ENCODE data around the gene KNCN.

DNA sequence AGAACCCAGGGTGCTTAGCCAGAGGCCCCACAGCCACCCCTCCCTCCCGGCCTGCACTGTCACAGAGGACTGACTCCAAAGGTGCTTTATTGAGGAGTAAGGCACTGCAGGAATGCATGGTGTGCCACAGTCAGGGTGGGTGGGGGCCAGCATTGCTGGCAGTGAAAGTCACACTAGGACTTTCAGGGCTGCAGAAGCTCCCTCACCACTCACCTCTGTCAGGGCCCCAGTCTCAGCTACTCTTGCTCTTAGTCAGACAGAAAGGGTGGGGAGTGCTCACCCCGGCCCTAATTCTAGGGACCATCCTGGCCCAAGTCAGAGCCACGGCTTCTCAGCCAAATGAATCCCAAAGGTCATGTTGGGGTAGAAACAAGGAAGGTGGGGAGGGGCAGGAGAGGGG, 19.4 kb downstream of the KNCN start:
- TF ChIP-seq, protein P1, sequence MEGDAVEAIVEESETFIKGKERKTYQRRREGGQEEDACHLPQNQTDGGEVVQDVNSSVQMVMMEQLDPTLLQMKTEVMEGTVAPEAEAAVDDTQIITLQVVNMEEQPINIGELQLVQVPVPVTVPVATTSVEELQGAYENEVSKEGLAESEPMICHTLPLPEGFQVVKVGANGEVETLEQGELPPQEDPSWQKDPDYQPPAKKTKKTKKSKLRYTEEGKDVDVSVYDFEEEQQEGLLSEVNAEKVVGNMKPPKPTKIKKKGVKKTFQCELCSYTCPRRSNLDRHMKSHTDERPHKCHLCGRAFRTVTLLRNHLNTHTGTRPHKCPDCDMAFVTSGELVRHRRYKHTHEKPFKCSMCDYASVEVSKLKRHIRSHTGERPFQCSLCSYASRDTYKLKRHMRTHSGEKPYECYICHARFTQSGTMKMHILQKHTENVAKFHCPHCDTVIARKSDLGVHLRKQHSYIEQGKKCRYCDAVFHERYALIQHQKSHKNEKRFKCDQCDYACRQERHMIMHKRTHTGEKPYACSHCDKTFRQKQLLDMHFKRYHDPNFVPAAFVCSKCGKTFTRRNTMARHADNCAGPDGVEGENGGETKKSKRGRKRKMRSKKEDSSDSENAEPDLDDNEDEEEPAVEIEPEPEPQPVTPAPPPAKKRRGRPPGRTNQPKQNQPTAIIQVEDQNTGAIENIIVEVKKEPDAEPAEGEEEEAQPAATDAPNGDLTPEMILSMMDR (IDR thresholded peaks at IDR 0.05), result no peak
- no peak for TF ChIP-seq POLR2A (IDR thresholded peaks at IDR 0.05)
